HG03159 (cell line): Measurements from ENCODE around the gene MAGEA8.
"Not testable (repeated sequence)": the region's sequence is repeated elsewhere in the genome, so short reads cannot be mapped to it uniquely, and the experiment has no call there.

Experiments
- ATAC-seq: cut with Tn5 transposase; IDR thresholded peaks from one replicate; pipeline ENCODE4 v1.9.1; 2021; ENCODE audit warnings: mild to moderate bottlenecking, moderate library complexity; ENCODE audit not compliant: unreplicated experiment

MAGEA8 gene

DNA sequence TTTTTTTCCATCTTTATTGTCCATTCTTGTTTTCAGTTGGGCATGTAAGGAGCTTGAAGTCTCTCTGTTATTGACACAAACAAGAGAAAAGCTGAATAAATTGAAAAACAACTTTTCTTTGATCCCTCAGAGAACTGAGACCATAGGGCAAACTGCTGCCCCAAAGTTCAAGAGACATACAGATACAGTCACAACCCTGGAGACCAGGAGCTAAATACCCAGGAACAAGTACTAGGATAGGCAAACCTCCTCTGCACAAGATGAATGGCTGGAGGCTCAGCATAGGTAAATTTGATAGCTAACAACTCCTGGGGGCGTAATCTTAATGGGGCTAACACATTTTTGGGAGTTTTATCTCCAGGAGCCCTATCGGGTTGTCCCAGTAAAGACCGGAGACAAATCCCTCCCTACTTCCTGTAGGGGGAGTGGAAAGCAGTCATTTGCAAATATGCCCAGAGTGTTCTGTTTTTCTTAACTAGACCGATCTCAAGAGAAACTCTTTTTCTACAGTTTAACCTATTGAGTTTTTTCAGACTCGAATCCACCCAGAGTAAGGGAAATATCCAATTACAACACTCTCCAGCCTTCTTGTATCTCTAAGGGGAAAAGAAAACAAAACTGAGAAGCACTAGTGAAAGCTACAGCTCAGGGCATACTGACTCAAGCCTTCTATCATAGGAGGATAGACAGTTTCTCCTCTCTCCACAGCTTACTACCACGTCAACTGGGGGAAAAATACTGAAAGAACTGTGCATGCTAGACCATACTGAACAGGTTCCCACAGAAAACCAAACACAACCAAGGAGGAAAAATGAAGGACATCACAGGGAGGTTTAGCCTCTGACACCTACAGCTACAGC lies 23.1 kb downstream of the MAGEA8 start:
- ATAC-seq, result peak; percentile 76

DNA sequence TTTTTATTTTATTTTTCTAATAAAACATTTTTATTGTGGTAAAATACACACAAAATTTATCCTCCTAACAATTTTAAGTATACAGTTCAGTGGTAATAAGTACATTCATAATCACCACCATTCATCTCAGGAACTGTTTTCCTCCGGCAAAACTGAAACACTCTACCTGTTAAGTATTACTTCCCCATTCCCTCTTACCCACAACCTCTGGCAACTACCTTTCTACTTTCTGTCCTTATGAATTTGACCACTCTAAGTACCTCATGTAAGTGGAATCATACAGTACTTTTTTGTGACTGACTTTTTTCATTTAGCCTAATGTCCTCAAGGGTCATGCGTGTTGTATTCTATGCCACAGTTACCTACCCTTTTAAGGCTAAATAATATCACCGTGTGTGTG lies 27.3 kb downstream of the MAGEA8 start:
- peak; percentile 45 for ATAC-seq

DNA sequence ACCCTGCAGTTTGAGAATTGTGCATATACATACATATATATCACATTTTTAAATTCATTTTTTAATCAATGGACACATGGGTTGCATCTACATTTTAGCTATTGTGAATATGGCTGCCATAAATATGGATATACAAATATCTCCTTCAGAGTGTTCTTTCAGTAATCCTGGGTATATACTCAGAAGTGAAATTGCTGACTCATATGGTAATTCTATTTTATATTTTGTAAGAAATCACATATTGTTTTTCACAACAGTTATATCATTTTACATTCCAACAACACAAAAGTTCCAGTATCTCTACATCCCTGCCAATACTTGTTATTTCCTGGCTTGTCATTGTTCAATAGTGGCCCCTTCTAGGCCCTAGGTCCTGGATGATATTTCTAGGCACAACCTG lies 27.7 kb downstream of the MAGEA8 start:
- no peak for ATAC-seq

DNA sequence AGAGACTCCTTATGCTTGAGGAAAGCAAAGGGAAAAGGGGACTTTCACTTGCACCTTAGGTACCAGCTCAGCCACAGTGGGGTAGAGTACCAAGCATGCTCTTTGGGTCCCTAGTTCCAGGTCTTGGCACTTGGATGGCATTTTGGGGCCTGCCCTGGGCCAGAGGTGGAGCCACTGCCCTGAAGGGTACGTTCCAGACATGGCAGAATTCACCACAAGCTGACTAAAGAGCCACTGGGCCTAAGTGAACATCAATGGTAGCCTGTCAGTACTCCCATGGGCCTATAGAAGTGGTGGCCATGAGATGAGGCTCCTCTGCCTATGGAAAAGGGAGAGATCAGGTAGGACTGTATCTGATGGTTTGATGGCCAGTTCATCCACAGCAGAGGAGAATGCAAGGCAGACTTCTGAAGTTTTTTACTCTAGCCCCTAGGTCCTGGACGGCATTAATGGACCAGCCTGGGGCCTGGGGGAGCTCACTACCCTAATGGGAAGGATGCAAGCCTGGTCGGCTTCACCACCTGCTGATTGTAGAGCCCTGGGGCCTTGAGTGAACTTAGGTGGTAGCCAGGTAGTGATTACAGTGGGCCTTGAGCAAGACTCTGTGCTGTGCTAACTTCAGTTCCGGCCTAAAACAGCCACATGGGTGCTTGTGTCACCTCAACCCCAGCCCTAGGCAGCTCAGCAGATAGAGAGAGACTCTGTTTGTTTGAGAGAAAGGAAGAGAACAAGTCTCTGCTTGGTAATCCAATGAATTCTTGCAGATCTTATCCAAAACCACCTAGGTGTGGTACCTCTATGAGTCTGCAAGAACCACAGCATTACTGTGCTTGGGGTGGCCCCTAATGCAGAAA lies 28.6 kb downstream of the MAGEA8 start:
- peak; percentile 42 for ATAC-seq

DNA sequence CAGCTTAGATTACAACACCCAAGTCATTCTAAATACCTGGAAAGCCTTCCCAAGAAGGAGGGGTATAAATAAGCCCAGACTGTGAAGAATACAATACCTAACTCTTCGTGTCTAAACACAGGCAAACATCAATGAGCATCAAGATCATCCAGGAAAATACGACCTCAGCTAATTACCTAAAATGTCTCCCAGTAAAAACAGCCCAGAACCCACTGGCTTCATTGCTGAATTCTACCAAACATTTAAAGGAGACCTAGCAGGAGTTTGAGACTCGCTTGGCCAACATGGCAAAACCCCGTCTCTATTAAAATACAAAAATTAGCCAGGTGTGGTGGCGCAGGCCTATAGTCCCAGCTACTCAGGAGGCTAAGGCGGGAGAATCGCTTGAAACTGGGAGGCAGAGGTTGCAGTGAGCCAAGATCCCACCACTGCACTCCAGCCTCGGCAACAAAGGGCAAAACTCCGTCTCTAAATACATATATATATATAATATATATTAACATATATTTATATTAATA lies 29.3 kb downstream of the MAGEA8 start:
- ATAC-seq, result peak; percentile 33

DNA sequence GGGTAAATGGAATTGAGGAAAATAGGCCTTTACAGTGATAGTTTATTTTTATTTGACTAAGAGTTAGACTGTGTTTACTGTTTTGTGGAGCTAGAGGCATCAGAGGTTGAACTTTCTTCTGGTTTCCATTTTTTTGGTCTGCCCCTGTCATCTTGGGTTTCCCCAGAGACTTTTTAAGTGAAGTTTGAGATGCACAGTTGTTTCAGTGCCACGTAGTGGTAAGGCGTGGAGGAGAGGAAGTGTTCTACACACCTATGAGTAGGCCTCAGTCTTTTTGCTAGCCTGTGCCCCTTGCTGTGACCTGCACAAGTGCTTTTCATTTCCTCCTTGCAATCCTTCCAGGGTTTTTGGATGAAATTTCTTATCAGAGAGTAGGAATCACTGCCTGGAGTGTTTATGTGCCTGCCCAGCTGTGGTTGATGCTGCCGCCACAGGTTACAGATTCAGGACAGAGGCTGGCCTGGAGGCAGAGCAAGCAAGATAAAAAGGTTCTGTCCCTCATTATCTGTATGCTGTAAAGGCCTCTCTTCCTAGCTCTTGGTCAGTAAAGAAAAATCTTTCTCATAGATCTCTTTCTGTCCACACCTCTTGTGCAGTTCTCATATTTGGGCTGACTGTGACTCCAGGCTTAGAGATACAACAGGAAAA lies 35.9 kb downstream of the MAGEA8 start:
- ATAC-seq, result peak; percentile 72

- not testable (repeated sequence) for ATAC-seq
Measured at GRCh38 chrX:149923836-149924235, 42.9 kb downstream of the MAGEA8 start.

DNA sequence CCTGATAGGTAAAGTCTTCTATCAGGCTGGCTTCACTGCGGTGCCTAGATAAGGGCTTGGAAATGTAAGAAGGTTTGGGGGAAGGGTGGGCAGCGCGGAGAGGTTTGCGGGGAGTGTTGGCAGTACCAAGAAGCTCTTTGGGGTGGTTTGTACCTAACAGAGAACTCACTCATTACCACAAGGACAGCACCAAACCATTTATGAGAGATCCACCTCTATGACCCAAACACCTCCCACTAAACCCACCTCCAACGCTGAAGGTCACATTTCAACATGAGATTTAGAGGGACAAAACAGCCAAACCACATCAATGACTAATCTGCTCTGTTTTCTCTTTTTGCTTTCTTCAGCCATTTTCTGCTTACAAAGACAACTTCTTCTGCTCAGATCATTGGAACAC lies 43.5 kb downstream of the MAGEA8 start:
- ATAC-seq, result not testable (repeated sequence)

DNA sequence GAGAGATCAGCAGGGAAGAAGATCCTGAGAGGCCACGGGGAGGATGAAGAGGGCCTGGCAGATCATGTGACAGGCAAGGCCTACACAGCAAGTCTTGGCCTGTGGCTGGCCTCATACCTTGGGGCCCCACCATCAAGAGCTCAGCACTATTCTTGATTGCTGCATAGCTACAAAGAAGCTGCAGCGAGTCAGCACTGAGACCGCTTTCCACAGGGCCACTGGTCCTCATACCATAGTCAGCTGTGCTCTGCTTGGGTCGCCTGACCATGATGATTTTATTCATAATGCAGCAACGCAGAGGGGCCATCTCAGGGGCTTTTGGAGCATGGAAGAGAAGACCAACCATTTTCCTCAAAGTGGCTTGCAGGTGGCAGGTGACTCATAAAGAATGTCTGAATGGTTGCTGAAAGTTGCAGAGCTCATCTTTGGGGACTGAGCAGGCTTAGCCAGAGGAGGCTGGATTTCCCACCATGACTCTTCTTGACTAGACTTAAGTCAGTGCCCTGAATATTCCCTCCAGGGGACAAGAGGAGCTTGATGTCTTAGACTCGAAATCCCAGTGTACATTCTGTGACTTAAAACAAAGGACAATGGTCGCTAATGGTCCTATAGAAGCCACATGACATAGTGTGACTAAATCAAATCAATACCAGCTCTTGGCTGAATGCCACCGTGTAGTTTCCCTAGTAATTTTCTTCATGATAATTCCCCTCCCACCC lies 46.4 kb downstream of the MAGEA8 start:
- not testable (repeated sequence) for ATAC-seq

DNA sequence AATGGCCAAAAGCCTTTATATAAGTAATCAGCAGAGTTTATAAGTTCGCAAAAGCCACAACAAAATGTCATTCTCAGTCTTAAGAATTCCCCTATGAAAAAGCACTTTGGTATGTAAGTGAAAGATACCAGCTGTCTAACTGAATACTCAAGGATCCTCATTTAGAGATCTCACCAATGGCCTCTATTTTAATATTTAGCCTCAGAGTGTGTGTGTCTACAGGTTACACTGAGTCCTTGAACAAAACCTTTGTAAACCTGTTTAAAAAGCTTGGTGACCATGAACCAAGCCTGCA lies 46.9 kb downstream of the MAGEA8 start:
- not testable (repeated sequence) for ATAC-seq

- ATAC-seq, result not testable (repeated sequence)
Measured at GRCh38 chrX:149928635-149929034, 47.7 kb downstream of the MAGEA8 start.

DNA sequence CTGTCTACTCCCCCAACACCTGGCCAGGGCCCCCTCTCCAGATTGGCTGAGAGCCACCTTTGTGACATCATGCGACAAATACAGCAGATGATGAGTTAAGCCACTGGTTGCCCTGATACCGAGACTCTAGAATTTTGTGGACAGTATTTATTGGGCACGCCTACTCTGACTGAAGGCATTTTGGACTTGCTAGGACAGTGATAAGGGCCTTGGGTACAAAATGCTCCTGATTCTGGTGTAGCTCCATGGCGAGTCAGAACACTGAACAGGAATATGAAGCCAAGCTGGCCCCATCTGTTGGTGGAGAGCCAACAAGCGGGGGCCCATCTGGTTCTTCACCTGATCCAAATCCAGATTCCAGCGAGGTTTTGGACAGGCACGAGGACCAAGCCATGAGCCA lies 48.4 kb downstream of the MAGEA8 start, which contains the start of gene HSFX4:
HSFX4 (plus strand) TSS at position 174 of the 400 bp plus-strand sequence; CDS start at position 246, 72 bp downstream.
- not testable (repeated sequence) for ATAC-seq

GRCh38 chrX:149931355-149931754 lies 50.4 kb downstream of the MAGEA8 start:
- not testable (repeated sequence) for ATAC-seq

GRCh38 chrX:149932150-149932549 lies 51.2 kb downstream of the MAGEA8 start:
- ATAC-seq, result not testable (repeated sequence)

DNA sequence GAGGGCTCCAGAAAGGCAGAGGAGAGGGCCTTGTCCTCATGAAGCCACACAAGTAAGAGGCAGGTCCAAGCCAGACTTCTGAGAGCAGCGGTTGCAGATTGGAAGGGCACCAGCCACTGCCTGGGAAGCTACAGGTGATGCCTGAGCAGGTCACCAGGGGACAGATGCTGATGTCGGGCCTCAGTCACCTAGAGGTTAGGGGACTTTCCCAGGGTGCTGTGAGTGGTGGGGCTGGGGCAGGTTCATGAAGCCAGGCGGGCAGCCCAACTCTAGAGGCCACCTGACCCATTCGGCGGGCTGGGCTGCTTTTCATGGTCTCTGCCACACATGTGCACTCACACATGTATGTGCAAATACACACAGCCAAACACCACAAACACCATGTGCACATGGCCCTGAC lies 52.0 kb downstream of the MAGEA8 start:
- peak; percentile 42 for ATAC-seq

- not testable (repeated sequence) for ATAC-seq
Measured at GRCh38 chrX:149933547-149933946, 52.6 kb downstream of the MAGEA8 start.
